OCI-LY3 (cell line): ENCODE data around the gene KDM1B.

Experiments
- H2AFZ ChIP-seq: fragments of 200-600, 300-600 bp; shearing (Covaris generic); 2 replicates; pipeline ENCODE4 v1.6.0; 2014; ENCODE audit warnings: antibody characterized with exemption, low read depth, low read length
- H3K27ac ChIP-seq: fragments of 200-600, 300-600 bp; sonication (generic); 2 replicates; pipeline ENCODE4 v1.5.1; 2014; ENCODE audit warnings: mild to moderate bottlenecking, low read length, moderate library complexity, mixed read lengths
- H3K27me3 ChIP-seq: fragments of 200-600, 300-600 bp; sonication (generic); 2 replicates; pipeline ENCODE4 v1.6.1; 2014; ENCODE audit warnings: low read depth, low read length, mixed read lengths
- H3K36me3 ChIP-seq: fragments of 200-600, 300-600 bp; sonication (generic); replicated peaks from 2 replicates; pipeline ENCODE3; 2014; ENCODE audit warnings: low read depth, low read length, mixed read lengths
- H3K4me1 ChIP-seq: fragments of 300-600, 200-600 bp; sonication (generic); 2 replicates; pipeline ENCODE4 v1.6.1; 2014; ENCODE audit warnings: low read length, mixed read lengths
- H3K4me2 ChIP-seq: fragments of 200-600, 300-600 bp; sonication (generic); 2 replicates; pipeline ENCODE4 v1.6.1; 2014; ENCODE audit warnings: low read length, mixed read lengths
- H3K4me3 ChIP-seq: fragments of 300-600, 200-600 bp; sonication (generic); 2 replicates; pipeline ENCODE4 v1.5.1; 2014; ENCODE audit warnings: antibody characterized with exemption, mild to moderate bottlenecking, low read length, moderate library complexity
- H3K79me2 ChIP-seq: fragments of 300-600, 200-600 bp; shearing (Covaris generic); 2 replicates; pipeline ENCODE4 v1.6.1; 2014; ENCODE audit warnings: mild to moderate bottlenecking, low read length, mixed read lengths
- H3K9ac ChIP-seq: fragments of 300-600, 200-600 bp; shearing (Covaris generic); 2 replicates; pipeline ENCODE4 v1.6.0; 2014; ENCODE audit warnings: mild to moderate bottlenecking, low read length, moderate library complexity
- H3K9me3 ChIP-seq: fragments of 200-600, 300-600 bp; shearing (Covaris generic); 2 replicates; pipeline ENCODE4 v1.6.1; 2014; ENCODE audit warnings: low read length, mixed read lengths; ENCODE audit not compliant: insufficient read depth
- H4K20me1 ChIP-seq: fragments of 200-600, 300-600 bp; sonication (generic); 2 replicates; pipeline ENCODE4 v1.6.1; 2016; ENCODE audit warnings: low read length, mixed read lengths; ENCODE audit not compliant: insufficient read depth
- EZH2phosphoT487 ChIP-seq: fragments of 200-600 bp; shearing (Covaris generic); IDR thresholded peaks from 2 replicates; pipeline ENCODE4 v1.6.1; 2018; ENCODE audit warnings: antibody characterized with exemption, mixed run types, low read depth
- TF ChIP-seq, protein P1 (sequence below): fragments of 200-600, 300-600 bp; sonication (generic); IDR thresholded peaks from 2 replicates; pipeline ENCODE4 v1.5.1; 2014; ENCODE audit warnings: antibody characterized with exemption, low read length, low read depth

Gene KDM1B

DNA sequence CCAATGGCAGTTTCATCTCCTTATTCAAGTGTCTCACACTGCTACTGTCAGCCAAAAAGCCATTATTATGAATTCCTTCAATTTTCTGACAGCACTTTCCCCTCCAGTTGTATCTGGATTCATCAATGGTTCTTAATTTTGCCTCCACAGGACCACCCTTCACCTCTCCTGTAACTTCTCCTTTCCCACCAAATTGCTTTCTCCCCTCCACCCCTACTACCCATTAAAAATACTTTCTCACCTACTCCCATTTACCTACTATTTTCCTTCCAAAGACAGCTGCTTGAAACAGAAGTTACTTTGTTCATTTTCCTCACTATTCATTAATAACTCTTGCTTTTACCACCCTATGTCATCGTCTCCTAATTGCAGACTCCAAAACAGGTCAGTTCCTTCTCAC is 79.3 kb downstream of the KDM1B start:
- H3K9ac ChIP-seq = no peak overlapping the region
- no peaks in the 10 kb centered on the region for H3K9me3 ChIP-seq
- TF ChIP-seq, protein P1, sequence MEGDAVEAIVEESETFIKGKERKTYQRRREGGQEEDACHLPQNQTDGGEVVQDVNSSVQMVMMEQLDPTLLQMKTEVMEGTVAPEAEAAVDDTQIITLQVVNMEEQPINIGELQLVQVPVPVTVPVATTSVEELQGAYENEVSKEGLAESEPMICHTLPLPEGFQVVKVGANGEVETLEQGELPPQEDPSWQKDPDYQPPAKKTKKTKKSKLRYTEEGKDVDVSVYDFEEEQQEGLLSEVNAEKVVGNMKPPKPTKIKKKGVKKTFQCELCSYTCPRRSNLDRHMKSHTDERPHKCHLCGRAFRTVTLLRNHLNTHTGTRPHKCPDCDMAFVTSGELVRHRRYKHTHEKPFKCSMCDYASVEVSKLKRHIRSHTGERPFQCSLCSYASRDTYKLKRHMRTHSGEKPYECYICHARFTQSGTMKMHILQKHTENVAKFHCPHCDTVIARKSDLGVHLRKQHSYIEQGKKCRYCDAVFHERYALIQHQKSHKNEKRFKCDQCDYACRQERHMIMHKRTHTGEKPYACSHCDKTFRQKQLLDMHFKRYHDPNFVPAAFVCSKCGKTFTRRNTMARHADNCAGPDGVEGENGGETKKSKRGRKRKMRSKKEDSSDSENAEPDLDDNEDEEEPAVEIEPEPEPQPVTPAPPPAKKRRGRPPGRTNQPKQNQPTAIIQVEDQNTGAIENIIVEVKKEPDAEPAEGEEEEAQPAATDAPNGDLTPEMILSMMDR = no peak
- no peak for TF ChIP-seq EZH2phosphoT487
- H4K20me1 ChIP-seq = peaks cover 28% of the 10 kb centered on the region
- H3K27me3 ChIP-seq = no peaks in the 10 kb centered on the region
- peaks cover 86% of the 10 kb centered on the region for H3K79me2 ChIP-seq
- no peak overlapping the region for H2AFZ ChIP-seq
- H3K27ac ChIP-seq = no peak overlapping the region
- peaks cover 35% of the 10 kb centered on the region for H3K36me3 ChIP-seq
- H3K4me2 ChIP-seq = no peak overlapping the region
- H3K4me1 ChIP-seq = no peaks in the 10 kb centered on the region
- no peak overlapping the region for H3K4me3 ChIP-seq

DNA sequence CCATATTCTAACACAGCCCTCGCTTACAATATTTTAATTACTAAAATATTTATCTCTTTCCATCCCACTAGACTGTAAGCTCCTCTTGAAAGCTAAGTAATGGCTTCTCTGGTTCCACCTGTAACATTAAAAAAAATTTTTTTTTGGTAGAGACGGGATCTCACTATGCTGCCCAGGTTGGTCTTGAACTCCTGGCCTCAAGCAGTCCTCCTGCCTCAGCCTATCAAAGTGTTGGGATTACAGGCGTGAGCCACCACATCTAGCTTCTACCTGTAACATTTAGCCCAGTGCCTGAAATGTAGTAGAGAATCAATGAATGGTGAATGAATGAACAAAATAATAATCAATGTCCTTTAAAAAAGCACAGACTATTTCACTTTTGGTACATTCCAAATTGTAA is 80.3 kb downstream of the KDM1B start:
- Histone ChIP-seq H3K27me3 (no peaks in the 10 kb centered on the region), H4K20me1 (peaks cover 38% of the 10 kb centered on the region), H3K4me2 (no peak overlapping the region), H3K36me3 (peaks cover 44% of the 10 kb centered on the region), H2AFZ (no peak overlapping the region), H3K9me3 (no peaks in the 10 kb centered on the region), H3K9ac (no peak overlapping the region), H3K4me3 (no peak overlapping the region), H3K27ac (no peak overlapping the region), H3K79me2 (peaks cover 93% of the 10 kb centered on the region), H3K4me1 (no peaks in the 10 kb centered on the region)
- TF ChIP-seq, protein P1 = no peak
- no peak for TF ChIP-seq EZH2phosphoT487

DNA sequence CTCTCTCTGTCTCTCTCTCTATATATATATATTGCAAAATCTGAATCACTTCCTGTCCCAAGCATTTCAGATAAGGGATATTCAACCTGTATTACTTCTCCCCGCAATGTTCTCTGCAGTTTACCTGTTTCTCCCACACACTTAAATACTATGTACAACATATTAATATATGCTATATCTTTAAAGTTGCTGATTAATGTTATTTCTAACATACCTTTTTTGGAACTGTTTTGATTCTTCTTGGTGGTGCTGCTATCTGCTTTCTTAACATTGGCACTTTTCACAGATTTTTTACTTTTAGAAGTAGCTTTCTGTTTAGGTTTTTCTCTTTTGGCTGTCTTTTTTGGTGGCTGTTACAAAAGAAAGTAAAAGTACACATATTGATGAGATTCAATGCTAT is 81.9 kb downstream of the KDM1B start:
- no peaks in the 10 kb centered on the region for H3K9me3 ChIP-seq
- H4K20me1 ChIP-seq = peaks cover 44% of the 10 kb centered on the region
- H3K9ac ChIP-seq = no peak overlapping the region
- no peak overlapping the region for H2AFZ ChIP-seq
- H3K79me2 ChIP-seq = peaks cover 93% of the 10 kb centered on the region
- H3K27me3 ChIP-seq = no peaks in the 10 kb centered on the region
- no peak overlapping the region for H3K4me3 ChIP-seq
- TF ChIP-seq EZH2phosphoT487 = no peak
- TF ChIP-seq, protein P1 = no peak
- H3K36me3 ChIP-seq = peaks cover 51% of the 10 kb centered on the region
- peaks cover 5% of the 10 kb centered on the region; the same call in 1 of the 2 replicates for H3K4me1 ChIP-seq
- H3K27ac ChIP-seq = no peak overlapping the region
- no peak overlapping the region for H3K4me2 ChIP-seq

DNA sequence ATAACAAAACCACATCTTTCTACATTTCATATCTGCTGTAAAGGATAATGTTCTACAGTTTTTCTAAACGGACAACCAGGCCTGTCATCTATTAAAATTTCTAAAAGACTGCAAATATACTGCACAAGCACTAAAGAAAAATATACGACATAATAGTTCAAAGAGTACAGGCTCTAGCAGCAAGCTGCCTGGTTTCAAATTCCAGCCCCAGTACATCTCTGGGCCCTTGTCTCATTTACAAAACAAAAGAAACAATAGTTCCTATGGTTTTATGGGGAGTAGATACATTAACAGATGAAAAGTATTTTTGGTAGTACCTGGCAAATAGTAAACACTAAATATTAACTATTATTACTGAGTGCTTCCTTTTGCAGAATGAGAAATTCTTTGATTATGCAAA is 85.0 kb downstream of the KDM1B start:
- no peak overlapping the region for H3K9ac ChIP-seq
- peaks cover 70% of the 10 kb centered on the region for H3K36me3 ChIP-seq
- H3K4me1 ChIP-seq = peaks cover 20% of the 10 kb centered on the region; the same call in 1 of the 2 replicates
- H4K20me1 ChIP-seq = peaks cover 52% of the 10 kb centered on the region
- no peak overlapping the region for H3K27ac ChIP-seq
- H3K27me3 ChIP-seq = no peaks in the 10 kb centered on the region
- no peak overlapping the region for H2AFZ ChIP-seq
- H3K9me3 ChIP-seq = no peaks in the 10 kb centered on the region
- peaks cover 100% of the 10 kb centered on the region for H3K79me2 ChIP-seq
- H3K4me2 ChIP-seq = no peak overlapping the region
- H3K4me3 ChIP-seq = no peak overlapping the region
- no peak for TF ChIP-seq EZH2phosphoT487
- TF ChIP-seq, protein P1 = no peak
